ENCODE data around the gene MYOM1. TPM values are rescaled to one million over a fixed set of nuclear protein-coding genes. Genes with fewer than 3 reads are reported as not detected.

MYOM1 gene
- total RNA-seq, 2 donors from 2014 or later = 6.1 to 6.5 TPM

DNA sequence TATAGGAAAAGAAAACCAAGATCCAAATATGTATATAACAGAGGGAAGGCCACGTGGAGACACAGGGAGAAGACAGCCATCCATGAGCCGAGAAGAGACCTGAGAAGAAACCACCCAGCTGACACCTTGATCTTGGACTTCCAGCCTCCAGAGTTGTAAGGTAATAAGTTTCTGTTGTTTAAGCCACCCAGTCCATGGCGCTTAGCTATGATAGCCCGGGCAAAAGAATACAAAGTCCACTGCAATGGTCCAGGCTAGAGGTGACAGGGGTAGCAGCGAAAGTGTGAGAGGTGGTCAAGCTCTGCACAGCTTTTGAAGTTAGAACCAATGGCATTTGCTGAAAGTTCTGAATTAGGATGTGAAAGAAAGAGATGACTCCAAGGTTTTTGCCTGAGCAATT is 2.8 kb downstream of the MYOM1 start:
- no peaks in the 10 kb centered on the region for H3K27me3 ChIP-seq (replicated peaks; ENCODE audit: insufficient read depth)
- TF ChIP-seq POLR2A (IDR thresholded peaks at IDR 0.05) (no peak), POLR2AphosphoS5 (IDR thresholded peaks at IDR 0.05) (no peak)
- TF ChIP-seq, protein P1, sequence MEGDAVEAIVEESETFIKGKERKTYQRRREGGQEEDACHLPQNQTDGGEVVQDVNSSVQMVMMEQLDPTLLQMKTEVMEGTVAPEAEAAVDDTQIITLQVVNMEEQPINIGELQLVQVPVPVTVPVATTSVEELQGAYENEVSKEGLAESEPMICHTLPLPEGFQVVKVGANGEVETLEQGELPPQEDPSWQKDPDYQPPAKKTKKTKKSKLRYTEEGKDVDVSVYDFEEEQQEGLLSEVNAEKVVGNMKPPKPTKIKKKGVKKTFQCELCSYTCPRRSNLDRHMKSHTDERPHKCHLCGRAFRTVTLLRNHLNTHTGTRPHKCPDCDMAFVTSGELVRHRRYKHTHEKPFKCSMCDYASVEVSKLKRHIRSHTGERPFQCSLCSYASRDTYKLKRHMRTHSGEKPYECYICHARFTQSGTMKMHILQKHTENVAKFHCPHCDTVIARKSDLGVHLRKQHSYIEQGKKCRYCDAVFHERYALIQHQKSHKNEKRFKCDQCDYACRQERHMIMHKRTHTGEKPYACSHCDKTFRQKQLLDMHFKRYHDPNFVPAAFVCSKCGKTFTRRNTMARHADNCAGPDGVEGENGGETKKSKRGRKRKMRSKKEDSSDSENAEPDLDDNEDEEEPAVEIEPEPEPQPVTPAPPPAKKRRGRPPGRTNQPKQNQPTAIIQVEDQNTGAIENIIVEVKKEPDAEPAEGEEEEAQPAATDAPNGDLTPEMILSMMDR (IDR thresholded peaks at IDR 0.05) = no peak
- 94% methylated on average over 5 of the region's 5 CpGs for WGBS
- H3K4me3 ChIP-seq = no peak overlapping the region
- H3K36me3 ChIP-seq = no peaks in the 10 kb centered on the region
- DNase-seq (ENCODE audit: low spot score) = no peak
- H3K4me1 ChIP-seq (replicated peaks) = no peaks in the 10 kb centered on the region
- no peak overlapping the region for H3K27ac ChIP-seq
- intact Hi-C loops (cut with DNase I) = no loop called here
- H3K9me3 ChIP-seq = no peaks in the 10 kb centered on the region

DNA sequence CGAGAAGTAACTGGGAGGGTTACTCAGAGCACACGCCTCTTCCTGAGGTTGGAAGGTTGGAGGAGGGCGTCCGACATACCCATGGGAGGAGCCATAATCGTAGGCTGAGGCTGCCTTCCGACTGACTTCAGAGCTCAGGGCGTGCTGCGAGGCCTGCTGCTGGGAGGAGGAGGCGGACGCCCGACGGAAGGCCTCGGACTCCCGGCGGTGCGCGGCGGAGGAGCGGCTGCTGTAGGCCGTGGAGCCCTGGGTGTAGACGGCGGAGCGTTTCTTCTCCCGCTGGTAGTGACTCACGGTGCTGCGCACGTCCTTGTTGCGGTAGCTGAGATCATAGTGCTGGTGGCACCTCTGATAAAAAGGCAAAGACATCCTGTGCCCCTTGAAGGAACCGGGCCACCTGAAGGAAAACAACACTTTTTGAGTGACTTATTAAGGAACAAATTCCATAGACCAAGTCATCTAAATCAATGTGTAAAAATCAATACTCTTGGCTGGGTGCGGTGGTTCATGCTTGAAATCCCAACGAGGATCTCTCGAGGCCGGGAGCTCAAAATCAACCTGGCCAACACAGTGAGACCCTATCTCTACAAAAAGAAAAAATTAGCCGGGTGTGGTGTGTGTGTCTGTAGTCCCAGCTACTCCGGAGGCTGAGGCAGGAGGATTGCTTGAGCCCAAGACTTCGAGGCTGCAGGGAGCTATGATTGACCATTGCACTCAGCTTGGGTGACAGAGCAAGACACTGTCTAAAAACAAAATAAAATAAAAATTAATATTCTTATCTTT is 4.7 kb downstream of the MYOM1 start:
- H3K36me3 ChIP-seq = no peaks in the 10 kb centered on the region
- H3K27me3 ChIP-seq (replicated peaks; ENCODE audit: insufficient read depth) = no peaks in the 10 kb centered on the region
- H3K4me1 ChIP-seq (replicated peaks) = no peaks in the 10 kb centered on the region
- 94% methylated on average over 36 of the region's 36 CpGs for WGBS
- DNase-seq (ENCODE audit: low spot score) = no peak
- TF ChIP-seq POLR2AphosphoS5 (IDR thresholded peaks at IDR 0.05) (no peak), POLR2A (IDR thresholded peaks at IDR 0.05) (no peak)
- TF ChIP-seq, protein P1 (IDR thresholded peaks at IDR 0.05) = no peak
- H3K4me3 ChIP-seq = no peak overlapping the region
- intact Hi-C loops (cut with DNase I) = no loop called here
- no peak overlapping the region for H3K27ac ChIP-seq
- no peaks in the 10 kb centered on the region for H3K9me3 ChIP-seq

DNA sequence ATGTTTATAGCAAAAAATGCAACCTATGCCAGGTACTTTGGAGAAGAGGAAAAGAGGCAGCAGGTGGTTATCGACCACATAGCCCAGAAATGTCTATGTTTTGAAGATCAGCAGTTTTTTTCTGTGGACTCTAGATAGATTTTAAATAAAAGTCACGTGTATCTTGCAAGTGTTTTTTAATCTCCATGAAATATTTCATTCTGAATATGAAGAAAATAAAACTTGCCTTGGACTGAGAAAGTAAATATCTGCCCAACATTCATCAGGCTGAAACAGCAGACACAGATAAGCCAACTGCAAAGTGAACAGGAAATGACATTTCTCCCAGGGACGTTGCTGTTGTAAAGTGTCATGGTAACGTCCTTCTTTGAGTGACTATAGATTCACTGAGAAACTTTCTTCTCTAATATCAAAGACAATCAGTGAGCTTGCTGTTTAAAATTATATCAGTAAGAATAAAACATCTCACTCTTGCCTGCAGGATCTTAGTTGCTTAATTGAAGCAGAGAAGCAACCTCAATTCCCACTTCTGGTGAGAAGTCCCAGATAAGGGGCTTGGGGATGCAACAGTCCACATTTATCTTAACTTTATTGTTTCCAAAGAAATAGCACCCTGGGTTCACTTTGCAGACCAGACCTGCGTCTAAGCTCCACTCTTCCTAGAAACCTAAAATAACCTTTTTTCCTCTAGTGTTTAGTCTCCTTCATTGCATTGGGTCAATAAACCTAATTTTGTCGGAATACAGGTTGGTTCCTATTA is 6.3 kb downstream of the MYOM1 start:
- Histone ChIP-seq H3K9me3 (no peaks in the 10 kb centered on the region), H3K27ac (no peak overlapping the region), H3K4me3 (no peak overlapping the region), H3K4me1 (replicated peaks) (no peaks in the 10 kb centered on the region), H3K36me3 (no peaks in the 10 kb centered on the region), H3K27me3 (replicated peaks; ENCODE audit: insufficient read depth) (no peaks in the 10 kb centered on the region)
- intact Hi-C loops (cut with DNase I) = no loop called here
- no peak for DNase-seq (ENCODE audit: low spot score)
- 54% methylated on average over 6 of the region's 6 CpGs for WGBS
- no peak for TF ChIP-seq POLR2AphosphoS5 (IDR thresholded peaks at IDR 0.05)
- no peak for TF ChIP-seq POLR2A (IDR thresholded peaks at IDR 0.05)
- TF ChIP-seq, protein P1 (IDR thresholded peaks at IDR 0.05) = no peak

DNA sequence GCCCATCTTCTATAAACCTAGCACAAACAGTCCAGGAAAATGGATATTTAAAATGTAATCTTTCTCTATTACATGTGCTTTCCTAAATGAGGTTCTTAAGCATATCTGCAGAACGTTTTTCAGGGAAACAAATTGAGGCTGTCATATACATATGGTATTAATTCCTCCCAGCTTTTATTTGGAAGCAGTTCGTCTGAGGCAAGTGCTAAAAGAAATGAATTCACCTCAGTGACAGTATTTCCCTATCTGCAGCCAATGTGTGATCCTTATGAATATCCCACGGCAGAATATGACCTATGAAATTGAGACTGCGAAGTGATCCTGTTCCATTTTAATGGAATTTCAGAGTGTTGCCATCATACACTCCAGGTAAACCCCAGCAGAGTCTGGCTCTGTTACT is 7.1 kb downstream of the MYOM1 start:
- 57% methylated on average over 4 of the region's 4 CpGs for WGBS
- Histone ChIP-seq H3K9me3 (no peaks in the 10 kb centered on the region), H3K4me1 (replicated peaks) (no peaks in the 10 kb centered on the region), H3K27ac (no peak overlapping the region), H3K36me3 (no peaks in the 10 kb centered on the region), H3K4me3 (no peak overlapping the region), H3K27me3 (replicated peaks; ENCODE audit: insufficient read depth) (no peaks in the 10 kb centered on the region)
- intact Hi-C loops (cut with DNase I) = no loop called here
- DNase-seq (ENCODE audit: low spot score) = no peak
- TF ChIP-seq POLR2A (IDR thresholded peaks at IDR 0.05) = no peak

DNA sequence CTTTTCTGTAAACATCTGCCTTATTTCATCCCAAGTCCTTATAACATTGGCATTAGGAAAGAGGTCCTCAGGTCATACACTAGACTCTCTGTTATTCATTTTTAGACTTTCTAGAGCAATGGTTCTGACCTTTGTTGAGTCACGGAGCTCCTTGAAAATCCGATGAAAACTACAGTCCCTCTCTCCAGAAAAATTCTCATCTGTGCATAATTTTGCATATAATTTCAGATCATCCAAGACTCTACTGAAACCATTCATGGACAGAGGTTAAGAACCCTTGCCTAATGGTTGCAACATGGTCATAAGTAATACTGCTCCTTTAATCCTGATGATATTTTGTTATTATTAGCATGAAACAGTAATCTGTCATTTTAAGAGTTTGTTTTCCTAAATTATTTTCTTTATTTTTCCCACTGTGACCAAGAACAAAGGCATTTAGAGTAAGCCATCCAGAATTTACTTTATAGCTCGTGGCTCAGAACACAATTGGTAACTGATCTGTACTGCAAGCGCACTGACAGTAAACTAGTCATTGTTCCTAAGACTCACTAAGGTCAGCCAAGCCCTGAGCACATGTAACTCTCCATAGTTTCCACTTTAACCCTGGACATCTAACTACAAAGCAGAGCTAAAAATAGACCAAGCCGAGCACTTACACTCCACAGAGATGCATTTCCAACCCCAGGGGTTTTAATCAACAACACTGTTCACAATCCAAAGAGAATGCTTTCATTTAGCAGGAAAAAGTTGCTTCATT is 8.4 kb downstream of the MYOM1 start:
- DNase-seq (ENCODE audit: low spot score) = no peak
- H3K4me3 ChIP-seq = no peak overlapping the region
- intact Hi-C loops (cut with DNase I) = no loop called here
- H3K27ac ChIP-seq = no peak overlapping the region
- no peaks in the 10 kb centered on the region for H3K27me3 ChIP-seq (replicated peaks; ENCODE audit: insufficient read depth)
- WGBS = 60% methylated on average over 5 of the region's 5 CpGs
- no peaks in the 10 kb centered on the region for H3K4me1 ChIP-seq (replicated peaks)
- H3K36me3 ChIP-seq = no peaks in the 10 kb centered on the region
- TF ChIP-seq, protein P1 (IDR thresholded peaks at IDR 0.05) = no peak
- no peak for TF ChIP-seq POLR2A (IDR thresholded peaks at IDR 0.05)
- no peak for TF ChIP-seq POLR2AphosphoS5 (IDR thresholded peaks at IDR 0.05)
- no peaks in the 10 kb centered on the region for H3K9me3 ChIP-seq
